Lower leg skin (tissue), 4 donors: ENCODE results near the gene QPCTL. TPM values are rescaled to one million over a fixed set of nuclear protein-coding genes. Genes with fewer than 3 reads are reported as not detected.

Source experiments
- DNase-seq, 2 donors: peaks; one replicate each; pipeline ENCODE4 v3.0.0-alpha.2; 2019; ENCODE audit warnings: low spot score in 2 of 2
- H3K4me3 ChIP-seq: fragments of 200-600 bp; sonication (generic); 2 replicates; pipeline ENCODE4 v1.5.1; 2017; ENCODE audit warnings: mild to moderate bottlenecking, low read depth; ENCODE audit not compliant: poor library complexity, severe bottlenecking
- CTCF ChIP-seq, 3 donors: fragments of 450-650 bp; IDR thresholded peaks; one replicate each; pipeline ENCODE4 v1.5.1; 2016; ENCODE audit warnings: antibody characterized with exemption in 3 of 3, mild to moderate bottlenecking in 3 of 3, moderate library complexity in 2 of 3
- POLR2A ChIP-seq, 2 donors: fragments of 450-650 bp; IDR thresholded peaks; one replicate each; pipeline ENCODE4 v1.6.1; 2016 to 2017; ENCODE audit warnings: antibody characterized with exemption in 2 of 2, mild to moderate bottlenecking in 1 of 2, moderate library complexity in 1 of 2
- WGBS, 2 donors: methylation state at CpG; one replicate each; pipeline ENCODE4 v1.1.5; 2018; 5-methylcytosine and 5-hydroxymethylcytosine counted together
- intact Hi-C: fragments of 100-400 bp; cut with DNase I; formaldehyde crosslinking; loops from one replicate; pipeline ENCODE4 v1.15.0; 2023; ENCODE audit warnings: low total_unique reads
- total RNA-seq, 4 donors: library from RNA; depleted of rRNA; stranded (reverse); fragments of >200 nt; gene quantifications; one replicate each; pipeline ENCODE4 v1.1.0, GENCODE V29; 2016

Gene QPCTL
- total RNA-seq, 4 donors from 2014 or later, result 3.4 to 8.7 (median 6.8) TPM

GRCh38 chr19:45668342-45668871 is 24.1 kb upstream of the QPCTL start:
- no peak for TF ChIP-seq POLR2A (IDR thresholded peaks at IDR 0.05)
- no peak for TF ChIP-seq CTCF (IDR thresholded peaks at IDR 0.05)
- H3K4me3 ChIP-seq, result no peak overlapping the region
- 2% methylated on average over 19 of the region's 19 CpGs for WGBS, 2 donors
- DNase-seq, result no peak
- intact Hi-C loops, result no loop called here

- WGBS, 2 donors, result 14 to 17% methylated on average over 37 to 42 of the region's 42 CpGs
- intact Hi-C loops, result no loop called here
- TF ChIP-seq POLR2A (IDR thresholded peaks at IDR 0.05) (no peak), CTCF (IDR thresholded peaks at IDR 0.05) (no peak)
- H3K4me3 ChIP-seq, result no peak overlapping the region
- peak; percentile 64 to 93 for DNase-seq
Observed at GRCh38 chr19:45670670-45671453, 21.6 kb upstream of the QPCTL start.

GRCh38 chr19:45674946-45675345 is 17.5 kb upstream of the QPCTL start:
- 62 to 68% methylated on average over 7 of the region's 7 CpGs for WGBS, 2 donors
- TF ChIP-seq CTCF (IDR thresholded peaks at IDR 0.05) (no peak), POLR2A (IDR thresholded peaks at IDR 0.05) (no peak)
- intact Hi-C loops, result no loop called here

GRCh38 chr19:45676851-45677263 is 15.6 kb upstream of the QPCTL start:
- DNase-seq, result no peak
- 9 to 11% methylated on average over 16 to 25 of the region's 28 CpGs for WGBS, 2 donors
- H3K4me3 ChIP-seq, result no peak overlapping the region
- no peak for TF ChIP-seq CTCF (IDR thresholded peaks at IDR 0.05)
- no peak for TF ChIP-seq POLR2A (IDR thresholded peaks at IDR 0.05)
- intact Hi-C loops, result no loop called here

More at GRCh38 chr19:45674946-45675345, 17.5 kb upstream of the QPCTL start:
- no peak overlapping the region for H3K4me3 ChIP-seq
- no peak for DNase-seq

- intact Hi-C loops, result no loop called here
- TF ChIP-seq CTCF (IDR thresholded peaks at IDR 0.05), result no peak
- no peak for TF ChIP-seq POLR2A (IDR thresholded peaks at IDR 0.05)
- peak; percentile 78 to 94 for DNase-seq
- 3 to 5% methylated on average over 34 to 49 of the region's 49 CpGs for WGBS, 2 donors
- H3K4me3 ChIP-seq, result no peak overlapping the region
Observed at GRCh38 chr19:45677351-45678230, 14.9 kb upstream of the QPCTL start.
